GM19239 (cell line): Measurements from ENCODE around the gene TRAPPC3.

ENCODE experiments used
- DNase-seq: peaks from one replicate; pipeline ENCODE4 v3.0.0; 2011; ENCODE audit warnings: low spot score; ENCODE audit not compliant: insufficient read length
- FAIRE-seq: peaks from 2 replicates; lab custom pipeline; 2011; peaks lifted over from hg19 to GRCh38; lab: Jason Lieb, UNC

TRAPPC3 gene

DNA sequence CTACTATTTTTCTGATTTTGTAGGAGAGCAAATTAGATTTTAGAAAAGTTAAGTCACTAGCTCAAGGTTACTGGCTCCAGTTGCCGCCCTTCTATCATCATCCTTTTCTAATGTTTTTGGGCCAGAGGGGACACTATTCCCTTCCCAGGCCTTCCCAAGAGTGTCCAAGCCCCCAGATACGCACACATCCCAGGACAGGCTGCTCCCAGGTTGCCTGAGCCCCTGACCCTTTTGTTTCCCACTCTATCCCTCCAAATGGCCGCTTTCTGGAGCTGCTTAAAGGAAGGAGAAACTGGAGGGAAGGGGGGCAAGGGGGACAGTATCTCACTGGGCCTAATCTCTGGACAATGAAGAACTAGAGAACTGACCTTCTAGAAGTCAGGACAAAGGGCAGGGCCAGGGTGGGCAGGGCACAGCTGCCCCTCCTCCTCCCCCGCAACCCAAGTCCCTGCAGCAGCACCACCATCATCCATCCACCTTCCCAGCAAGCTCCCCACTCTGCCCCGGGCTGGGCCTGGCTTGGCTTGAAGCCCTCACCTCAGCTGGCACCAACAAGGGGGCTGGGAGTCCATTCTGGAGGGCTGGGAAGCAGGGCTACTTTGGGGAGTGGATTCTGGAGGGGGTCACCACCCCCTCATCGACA lies 5.6 kb upstream of the TRAPPC3 start:
- peak; percentile 68 for FAIRE-seq

DNA sequence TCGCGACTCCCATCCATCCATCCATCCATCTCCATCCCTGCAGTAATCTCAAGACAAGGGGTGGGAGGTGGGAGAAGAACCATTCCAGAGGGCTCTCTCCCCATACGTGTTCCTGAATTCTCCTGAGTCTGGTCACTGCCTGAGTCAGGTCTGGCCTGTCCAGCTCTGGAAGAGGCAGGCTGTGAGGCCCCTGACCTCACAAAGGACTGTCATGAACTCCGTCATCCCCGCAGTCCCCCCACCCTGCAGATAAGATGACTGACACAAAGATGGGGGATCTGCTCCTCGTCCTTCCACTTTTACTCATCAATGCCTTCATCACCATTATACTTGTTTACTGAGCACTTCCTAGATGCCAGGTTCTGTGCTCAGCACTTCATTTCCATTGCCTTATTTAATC lies 5.0 kb upstream of the TRAPPC3 start:
- DNase-seq (no peak), FAIRE-seq (no peak)

More for the DNA sequence above, 5.6 kb upstream of the TRAPPC3 start:
- DNase-seq, result no peak

DNA sequence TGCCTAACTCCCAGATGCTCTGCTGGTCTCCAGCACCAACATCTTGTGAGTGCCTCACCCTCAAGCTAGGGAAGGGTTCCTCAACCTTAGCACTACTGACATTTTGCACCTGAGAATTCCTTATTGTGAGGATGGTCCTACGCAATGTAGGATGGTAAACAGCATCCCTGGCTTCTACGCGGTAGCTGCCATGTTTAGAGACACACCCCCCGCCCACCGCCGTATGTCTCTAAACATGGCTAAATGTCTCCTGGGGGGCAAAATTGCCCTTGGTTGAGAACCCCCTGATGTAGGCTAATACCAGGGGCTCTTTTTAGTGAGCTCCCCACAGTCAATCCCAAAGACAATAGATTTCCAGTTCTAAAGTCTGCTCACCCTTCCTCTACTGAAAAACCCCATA lies 4.2 kb upstream of the TRAPPC3 start:
- DNase-seq (no peak), FAIRE-seq (no peak)

DNA sequence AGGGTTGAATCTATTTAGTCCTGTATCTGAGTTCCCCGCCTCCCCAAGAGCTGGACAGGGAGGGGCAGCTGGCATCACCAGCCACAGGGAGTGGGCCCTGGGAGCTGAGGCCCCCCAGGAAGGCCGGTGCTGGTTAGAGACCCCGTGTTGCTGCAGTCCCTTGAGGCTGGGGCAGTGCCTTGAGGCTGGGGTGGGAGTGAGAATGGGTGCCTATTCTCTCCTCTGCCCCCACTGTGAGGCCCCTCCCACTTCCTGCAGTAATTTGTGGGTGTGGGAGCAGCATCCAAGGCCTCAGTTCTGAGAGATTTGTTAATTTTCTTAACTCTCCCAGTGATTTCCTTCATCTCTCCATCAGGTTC lies 2.5 kb upstream of the TRAPPC3 start:
- DNase-seq (no peak), FAIRE-seq (peak; percentile 21)

DNA sequence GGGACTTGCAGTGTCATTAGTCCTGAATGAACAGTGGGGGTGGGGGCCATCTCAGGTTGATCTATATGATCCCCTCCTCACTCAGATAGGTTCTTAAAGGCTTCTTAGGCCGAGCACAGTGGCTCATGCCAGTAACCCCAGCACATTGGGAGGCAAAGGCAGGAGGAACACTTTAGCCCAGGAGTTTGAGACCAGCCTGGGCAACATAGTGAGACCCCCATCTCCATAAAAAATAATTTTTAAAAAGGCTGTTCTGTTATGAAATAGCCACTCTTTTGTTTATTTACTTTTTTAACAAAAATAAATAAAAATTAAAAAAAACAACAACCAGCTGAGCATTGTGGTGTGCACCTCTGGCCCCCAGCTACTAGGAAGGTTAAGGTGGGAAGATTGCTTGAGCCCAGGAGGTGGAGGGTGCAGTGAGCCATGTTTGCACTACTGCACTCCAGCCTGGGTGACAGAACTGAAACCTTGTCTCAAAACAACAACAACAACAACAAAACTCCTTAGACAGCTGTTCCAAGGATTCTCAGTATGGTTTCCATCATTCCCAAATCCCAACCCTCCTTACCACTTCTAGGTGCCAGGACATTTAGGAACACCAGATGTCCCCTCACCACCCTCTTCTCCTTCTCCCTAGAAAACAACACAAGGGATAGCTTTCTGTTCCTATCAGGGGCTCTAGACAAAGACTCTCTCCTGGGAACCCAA lies 2.0 kb upstream of the TRAPPC3 start:
- FAIRE-seq, result peak; percentile 18
- DNase-seq, result no peak

DNA sequence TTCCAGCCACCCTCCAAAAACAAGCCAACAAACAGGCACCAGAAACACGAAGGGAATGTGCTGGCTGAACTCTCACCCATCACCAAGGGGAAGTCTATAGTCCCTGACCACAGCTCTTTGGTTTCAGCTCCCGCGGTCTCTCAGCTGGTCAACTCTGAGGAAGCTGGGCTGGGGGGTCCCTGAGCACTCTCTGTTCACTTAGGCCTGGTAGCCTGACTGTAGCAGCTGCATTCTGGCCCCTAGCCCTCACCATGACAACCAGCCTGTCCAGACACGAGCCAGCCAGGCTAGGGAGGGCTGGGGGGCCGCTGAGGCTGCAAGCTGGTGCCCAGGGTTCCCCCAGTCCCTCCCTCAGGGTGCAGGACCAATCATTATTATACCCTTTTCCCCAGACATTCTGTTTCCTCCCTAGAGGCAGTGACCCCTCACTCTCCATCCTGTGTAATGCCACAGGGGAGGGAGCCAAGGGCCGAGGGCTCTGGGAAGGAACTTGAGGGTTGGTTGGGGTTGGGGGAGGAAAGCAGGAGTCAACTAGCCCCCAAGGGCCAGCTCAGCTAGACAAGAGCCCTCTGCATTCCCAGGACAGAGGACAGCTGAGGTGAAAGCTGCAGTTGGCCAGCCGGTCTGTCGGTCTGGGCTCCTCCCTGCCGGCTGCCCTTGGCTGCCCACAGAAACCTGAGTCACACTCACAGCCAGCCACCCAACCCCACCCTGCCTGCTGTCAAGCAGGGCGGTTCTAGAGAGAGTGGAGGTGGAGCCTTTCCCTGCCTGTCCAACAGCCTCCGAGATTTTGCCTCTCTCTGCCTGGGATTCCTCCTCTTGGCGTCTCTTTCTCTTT lies 1.2 kb upstream of the TRAPPC3 start:
- FAIRE-seq, result peak; percentile 96
- DNase-seq, result no peak

DNA sequence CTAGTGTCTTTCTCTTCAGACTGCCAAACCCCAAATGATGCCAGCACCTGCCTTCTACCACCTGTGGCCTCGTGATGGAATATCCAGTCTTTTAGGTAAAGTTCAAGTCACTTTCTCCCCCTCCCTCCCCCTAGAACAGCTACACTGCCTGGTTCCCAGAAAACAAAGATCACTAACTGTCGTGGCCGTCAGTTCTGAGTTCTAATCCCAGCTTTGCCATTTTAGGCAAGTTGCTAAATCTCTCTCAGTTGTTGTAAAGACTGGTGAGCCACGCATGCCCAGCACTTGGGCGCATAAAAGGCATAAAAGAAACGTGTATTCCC lies 648 bp upstream of the TRAPPC3 start:
- FAIRE-seq (peak; percentile 72), DNase-seq (no peak)

DNA sequence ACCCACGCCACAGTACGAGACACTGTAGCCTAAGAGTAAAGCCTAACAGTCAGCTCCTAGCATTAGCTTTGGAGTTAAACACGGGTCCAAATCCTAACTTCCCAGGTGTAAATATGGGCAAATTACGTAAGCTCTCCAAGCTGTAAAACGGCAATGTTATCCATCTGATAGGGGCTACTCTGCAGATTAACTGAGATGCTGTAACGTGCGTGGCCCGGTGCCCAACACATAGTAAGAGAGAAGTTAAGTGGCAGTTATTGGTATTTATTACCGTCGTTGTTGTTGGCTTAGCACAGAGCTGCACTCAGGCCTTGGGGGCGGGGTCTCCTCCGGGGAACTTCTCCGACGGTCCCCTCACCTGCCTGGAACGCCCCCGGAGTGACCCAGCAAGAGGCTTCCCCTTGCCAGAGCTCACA lies 457 bp downstream of the TRAPPC3 start:
- no peak for DNase-seq
- FAIRE-seq, result peak; percentile 33

DNA sequence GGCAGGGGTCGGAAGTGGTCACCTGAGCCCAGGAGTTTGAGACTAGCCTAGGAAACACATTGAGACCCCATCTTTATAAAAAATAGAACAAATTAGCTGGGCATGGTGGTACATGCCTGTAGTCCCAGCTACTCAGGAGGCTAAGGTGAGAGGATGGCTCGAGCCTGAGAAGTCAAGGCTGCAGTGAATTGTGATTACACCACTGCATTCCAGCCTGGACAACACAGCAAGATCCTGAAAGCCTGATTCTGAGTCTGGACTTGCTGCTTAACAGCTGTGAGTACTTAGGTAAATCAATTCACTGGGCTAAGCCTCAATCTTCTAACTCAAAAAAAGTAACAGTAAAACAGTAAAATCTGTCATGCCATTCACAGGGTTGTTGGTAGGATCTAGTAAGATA lies 4.9 kb downstream of the TRAPPC3 start:
- no peak for DNase-seq
- FAIRE-seq, result no peak

DNA sequence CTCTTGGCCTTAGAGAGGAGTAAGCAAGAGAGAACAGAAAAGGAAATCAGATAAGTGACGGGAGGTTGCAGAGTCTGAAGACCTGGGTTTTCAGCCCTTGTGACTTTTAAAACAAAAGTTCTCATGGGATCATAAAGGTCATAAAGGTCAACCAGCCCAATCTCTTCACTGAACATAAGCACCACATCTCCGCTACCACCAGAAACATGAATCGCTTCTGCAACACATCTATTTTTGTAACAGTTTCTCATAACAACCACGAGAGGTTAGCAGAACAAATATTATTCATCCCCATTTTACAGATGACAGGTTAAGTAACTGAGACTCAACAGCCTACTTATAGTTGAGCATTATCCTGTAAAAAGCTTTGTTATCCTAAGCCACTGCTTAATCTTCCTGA lies 5.9 kb downstream of the TRAPPC3 start:
- DNase-seq, result no peak

DNA sequence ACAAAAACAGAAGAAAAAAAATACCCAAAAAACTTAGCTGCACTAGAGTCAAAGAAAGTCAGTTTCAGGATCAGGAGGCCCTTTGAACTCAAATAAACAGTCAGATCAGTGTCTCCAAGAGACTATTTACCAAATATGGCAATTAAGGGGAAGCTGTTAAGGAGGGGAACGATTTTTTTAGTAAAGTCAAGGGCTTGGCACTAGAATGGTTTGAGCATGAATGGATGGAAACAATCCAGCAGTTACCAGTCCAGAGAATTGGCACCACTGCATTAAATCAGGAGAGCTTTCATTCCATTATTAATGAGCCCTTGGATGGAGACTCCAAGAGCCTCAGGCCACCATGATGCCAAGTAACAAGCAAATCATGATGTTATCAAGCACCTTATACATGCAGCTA lies 7.2 kb downstream of the TRAPPC3 start:
- no peak for DNase-seq
- no peak for FAIRE-seq

More for the DNA sequence above, 5.9 kb downstream of the TRAPPC3 start:
- no peak for FAIRE-seq

DNA sequence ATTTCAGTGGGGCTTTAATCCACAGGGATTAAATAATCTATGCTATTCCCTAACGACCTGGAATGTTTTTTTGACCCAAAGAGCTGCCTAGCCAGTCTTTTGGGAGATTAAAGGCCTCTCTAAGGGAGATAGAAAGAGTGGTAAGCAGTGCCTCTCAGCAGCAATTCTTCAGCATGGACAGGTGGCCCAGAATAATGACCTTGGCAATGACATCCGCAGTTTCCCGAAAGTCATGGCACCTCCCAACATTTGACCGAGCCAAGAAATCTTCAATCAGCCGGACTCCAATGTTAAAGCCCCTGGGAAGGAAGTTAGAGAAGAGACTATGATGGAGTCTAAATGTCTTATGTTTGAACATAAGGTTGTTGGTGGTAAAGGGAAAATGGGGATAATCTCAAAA lies 9.8 kb downstream of the TRAPPC3 start:
- DNase-seq (no peak), FAIRE-seq (no peak)

DNA sequence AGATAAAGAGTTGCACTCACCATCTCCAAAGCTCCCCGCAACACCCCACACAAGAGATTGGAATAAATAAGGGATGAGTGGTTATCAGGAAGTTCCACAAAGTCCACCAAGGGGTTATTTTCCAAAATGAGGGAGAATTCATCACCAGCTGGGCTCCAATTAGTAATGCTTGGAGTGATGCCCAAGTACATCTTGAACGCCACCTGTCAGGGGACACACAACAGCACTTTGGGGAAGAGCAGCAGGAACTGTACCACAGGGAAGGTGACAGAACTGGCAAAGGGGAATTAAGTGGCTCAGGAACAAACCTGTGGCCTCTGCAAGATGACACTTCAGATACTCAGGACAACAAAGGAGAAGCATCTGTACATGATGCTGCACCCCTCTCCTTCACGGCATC lies 11.5 kb downstream of the TRAPPC3 start:
- no peak for DNase-seq
- FAIRE-seq, result no peak

DNA sequence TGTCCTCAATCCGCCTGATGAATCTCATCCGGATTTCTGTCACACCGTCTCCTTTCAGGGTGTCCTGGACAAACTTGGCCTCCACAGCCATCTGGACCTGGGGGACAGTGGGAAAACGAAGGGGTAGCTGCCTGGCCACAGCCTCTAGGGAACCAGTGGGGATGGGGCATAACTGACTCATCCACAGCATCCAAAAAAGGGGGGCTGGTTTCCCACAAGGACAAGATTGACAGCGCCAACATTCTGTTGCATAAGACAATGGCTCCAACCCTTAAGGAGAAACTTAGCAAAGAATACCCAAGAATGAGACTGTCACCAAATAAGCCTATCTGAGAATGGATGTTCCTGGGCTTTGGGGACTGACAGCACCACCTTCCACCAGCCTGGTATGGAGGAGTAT lies 12.1 kb downstream of the TRAPPC3 start:
- FAIRE-seq, result no peak
- no peak for DNase-seq

DNA sequence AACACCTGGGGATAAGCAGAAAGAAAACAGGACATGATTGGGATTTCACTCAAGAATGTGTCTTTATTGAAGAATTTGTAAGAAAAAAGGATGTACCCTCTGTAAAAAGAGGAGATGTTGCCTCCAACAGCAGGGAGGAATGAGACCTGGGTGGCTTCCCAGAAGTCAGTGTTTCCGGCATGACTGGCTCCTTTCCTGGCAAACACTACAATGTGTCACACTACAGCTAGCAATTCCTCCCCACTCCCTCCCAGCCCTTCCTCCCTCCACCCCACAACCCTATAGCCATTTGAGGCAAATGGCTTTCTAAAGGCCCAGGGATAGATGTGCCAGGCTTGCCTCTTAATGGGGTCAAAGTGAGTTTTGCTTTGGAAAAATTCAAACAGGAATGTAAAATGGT lies 12.8 kb downstream of the TRAPPC3 start:
- DNase-seq, result no peak
- FAIRE-seq, result no peak

DNA sequence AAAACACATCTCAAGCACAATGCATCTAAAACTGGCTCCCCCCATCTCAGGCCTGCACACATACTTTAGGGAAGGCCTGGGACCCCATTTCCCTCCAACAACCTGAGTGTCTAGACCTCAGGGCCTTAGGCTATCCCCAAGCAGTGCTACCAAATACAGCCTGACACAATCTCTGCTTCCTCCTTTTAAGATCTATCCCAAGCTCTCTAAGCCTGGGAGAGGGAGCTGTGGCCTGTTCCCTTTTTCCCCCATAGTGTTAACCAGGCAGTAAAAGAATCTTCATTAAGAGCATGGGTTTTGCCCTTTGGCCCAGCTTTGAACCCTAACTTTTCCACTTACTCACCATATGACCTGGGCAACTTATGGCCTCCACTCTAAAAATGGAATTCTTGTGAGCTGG lies 13.5 kb downstream of the TRAPPC3 start:
- no peak for FAIRE-seq
- DNase-seq, result no peak

DNA sequence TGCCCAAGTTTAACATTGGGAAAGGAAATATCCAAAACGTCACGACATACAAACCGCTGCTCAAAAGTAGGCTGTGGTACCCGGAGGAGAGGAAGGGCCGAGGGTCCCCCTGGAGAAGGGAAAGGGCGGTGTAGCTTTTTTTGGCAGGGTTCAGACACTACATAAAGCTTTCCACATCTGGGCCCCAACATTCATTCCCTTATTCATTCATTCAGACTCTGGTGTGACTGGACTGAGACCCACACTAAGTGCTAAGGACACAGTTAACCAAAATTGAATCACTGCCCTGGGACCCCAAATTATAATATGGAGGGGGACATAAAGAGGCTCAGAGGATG lies 14.0 kb downstream of the TRAPPC3 start:
- FAIRE-seq, result no peak
- no peak for DNase-seq

DNA sequence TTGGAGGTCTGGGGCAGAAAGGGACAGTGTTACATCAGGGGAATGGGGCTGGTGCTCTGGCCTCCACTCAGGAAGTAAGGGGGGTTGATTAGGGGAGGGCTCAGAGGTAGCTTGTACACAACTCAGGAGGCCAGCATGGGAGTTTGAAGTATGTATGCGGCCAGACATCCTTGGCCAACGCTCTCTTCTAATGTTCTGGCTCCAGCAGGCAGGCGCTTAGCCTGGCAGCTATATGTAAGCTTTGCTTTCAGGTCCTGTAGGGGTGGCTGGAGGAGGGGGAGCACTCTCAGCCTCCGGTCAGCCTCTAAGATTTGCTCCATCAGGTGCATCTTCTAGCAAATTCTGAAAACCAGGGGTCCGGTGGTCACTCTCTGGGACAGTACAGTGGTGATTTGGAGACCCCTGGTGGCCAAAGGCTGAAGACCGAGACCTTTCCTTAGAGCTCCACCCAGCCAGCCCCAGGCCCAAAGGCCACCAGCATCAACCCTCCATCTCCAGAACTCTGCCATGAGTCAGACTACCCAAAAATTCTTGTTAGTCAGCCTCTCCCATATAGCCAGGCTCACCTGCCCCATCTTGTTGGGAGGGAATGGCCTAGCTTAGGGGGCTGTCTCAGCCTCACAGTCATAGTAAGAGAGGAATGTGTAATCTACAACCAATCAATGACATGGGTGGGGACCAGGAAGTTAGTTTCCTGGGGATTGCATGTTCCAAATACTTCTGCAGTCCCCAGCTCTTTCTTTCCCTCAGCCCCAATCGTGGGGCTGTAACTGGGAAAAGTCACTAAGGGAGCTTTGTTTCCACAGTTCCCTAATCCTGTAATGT lies 14.6 kb downstream of the TRAPPC3 start:
- peak; percentile 39 for FAIRE-seq
- no peak for DNase-seq

DNA sequence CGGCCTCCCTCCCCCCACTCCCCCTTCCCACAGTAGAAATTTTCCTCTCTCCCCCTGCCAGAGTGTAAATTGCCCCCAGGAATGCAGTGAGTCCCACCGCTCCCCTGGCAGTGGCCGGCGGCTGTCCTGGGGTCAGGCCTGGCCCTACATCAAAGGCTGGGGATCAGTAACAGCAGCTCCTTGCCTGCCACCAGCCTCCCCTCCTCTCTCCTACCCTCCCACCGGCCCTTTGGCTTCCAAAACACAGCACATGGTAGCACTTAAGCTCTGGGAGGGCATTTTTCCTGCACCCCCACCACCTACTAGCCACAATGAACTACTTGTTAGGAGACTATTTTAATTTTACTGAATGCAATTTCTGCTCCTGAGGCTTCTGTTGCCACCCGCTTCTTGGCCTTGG lies 15.3 kb downstream of the TRAPPC3 start:
- no peak for FAIRE-seq
- DNase-seq, result no peak

DNA sequence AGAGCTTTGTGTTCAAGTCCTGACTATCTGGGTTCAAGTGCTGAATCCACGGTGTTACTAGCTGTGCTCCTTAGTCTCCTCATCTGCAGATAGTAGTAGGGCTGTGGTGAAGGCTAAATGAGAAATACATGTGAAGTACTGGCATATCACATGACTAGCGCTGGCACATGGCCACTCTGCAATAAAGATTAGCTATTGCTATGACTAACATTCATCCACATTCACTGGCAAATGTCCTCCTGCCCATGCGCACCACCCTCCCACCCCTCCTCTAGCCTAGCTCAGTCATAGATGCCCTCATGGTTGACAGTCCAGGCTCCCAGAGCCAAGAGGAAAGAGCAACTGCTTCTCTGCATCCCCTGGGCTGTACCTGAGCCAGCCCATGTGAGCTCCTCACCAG lies 15.8 kb downstream of the TRAPPC3 start:
- DNase-seq (no peak), FAIRE-seq (no peak)

DNA sequence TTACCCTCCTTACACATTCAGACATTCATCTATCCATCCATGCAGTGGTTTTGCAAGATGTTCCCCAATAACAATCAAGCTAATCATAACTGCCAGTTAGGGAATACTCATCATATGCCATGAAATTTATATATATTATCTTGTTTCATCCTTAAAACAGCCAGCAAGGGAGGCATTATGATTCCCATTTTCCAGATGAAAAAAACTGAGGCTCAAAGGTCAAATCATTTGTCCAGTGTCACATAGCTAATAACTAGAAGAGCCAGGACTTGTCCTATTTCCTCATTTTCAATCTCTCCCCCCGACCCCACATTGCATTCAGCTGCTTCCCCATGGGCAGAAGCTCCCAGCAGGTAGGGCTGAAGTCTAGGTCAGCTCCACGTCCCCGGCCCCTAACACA lies 17.3 kb downstream of the TRAPPC3 start:
- no peak for FAIRE-seq

More for the DNA sequence above, 17.3 kb downstream of the TRAPPC3 start:
- no peak for DNase-seq
